ENCODE measurements around the gene SLAMF6. TPM values are rescaled to one million over a fixed set of nuclear protein-coding genes. Genes with fewer than 3 reads are reported as not detected.

SLAMF6 gene
- total and polyA plus RNA-seq, 2 donors (not counting 1 experiment from before 2014, with no cell fraction given), result not detected

DNA sequence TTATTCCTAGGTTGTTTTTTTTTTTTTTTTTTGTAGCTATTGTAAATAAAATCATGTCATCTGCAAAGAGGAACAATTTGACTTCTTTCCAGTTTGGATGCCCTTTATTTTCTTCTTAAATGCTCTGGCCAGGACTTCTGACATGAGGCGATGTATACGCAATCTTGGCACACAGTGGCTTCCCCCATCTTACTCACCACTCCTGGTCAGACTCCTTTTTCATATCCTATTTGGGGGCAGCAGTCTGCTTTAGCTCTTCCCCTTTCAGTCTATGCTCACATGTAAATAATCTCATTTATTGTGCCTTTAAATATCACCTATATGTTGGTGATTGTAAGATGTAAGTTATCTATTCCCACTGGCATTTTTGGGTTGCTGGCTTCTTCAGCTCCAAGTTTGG is 56.1 kb downstream of the SLAMF6 start:
- Histone ChIP-seq H3K79me2 (ENCODE audit: control insufficient read depth, insufficient read depth, low read length) (no peaks in the 10 kb centered on the region), H3K4me1 (ENCODE audit: control insufficient read depth, extremely low read depth, insufficient read depth, low read length) (no peaks in the 10 kb centered on the region), H3K9ac (ENCODE audit: insufficient read depth, low read length) (no peak overlapping the region), H2AFZ (ENCODE audit: low read length) (no peak overlapping the region), H3K27ac (ENCODE audit: insufficient read depth, low read length) (no peak overlapping the region), H3K9me3 (ENCODE audit: control insufficient read depth, insufficient read depth, low read depth, low read length) (no peaks in the 10 kb centered on the region), H4K20me1 (ENCODE audit: control insufficient read depth, extremely low read depth, insufficient read depth, low read length) (no peaks in the 10 kb centered on the region), H3K36me3 (ENCODE audit: control insufficient read depth, insufficient read depth, low read length) (no peaks in the 10 kb centered on the region), H3K4me3 (replicated peaks in 1 of 4; ENCODE audit: control extremely low read depth in 1 of 4, insufficient read depth in 1 of 4, low read depth in 3 of 4, low read length in 4 of 4) (no peak overlapping the region), H3K27me3 (ENCODE audit: control insufficient read depth, insufficient read depth, low read length) (no peaks in the 10 kb centered on the region), H3K4me2 (ENCODE audit: extremely low read depth, insufficient read depth, low read length) (no peak overlapping the region)
- no peak for DNase-seq (ENCODE audit: low read depth in 2 of 2)
- TF ChIP-seq, protein P1, sequence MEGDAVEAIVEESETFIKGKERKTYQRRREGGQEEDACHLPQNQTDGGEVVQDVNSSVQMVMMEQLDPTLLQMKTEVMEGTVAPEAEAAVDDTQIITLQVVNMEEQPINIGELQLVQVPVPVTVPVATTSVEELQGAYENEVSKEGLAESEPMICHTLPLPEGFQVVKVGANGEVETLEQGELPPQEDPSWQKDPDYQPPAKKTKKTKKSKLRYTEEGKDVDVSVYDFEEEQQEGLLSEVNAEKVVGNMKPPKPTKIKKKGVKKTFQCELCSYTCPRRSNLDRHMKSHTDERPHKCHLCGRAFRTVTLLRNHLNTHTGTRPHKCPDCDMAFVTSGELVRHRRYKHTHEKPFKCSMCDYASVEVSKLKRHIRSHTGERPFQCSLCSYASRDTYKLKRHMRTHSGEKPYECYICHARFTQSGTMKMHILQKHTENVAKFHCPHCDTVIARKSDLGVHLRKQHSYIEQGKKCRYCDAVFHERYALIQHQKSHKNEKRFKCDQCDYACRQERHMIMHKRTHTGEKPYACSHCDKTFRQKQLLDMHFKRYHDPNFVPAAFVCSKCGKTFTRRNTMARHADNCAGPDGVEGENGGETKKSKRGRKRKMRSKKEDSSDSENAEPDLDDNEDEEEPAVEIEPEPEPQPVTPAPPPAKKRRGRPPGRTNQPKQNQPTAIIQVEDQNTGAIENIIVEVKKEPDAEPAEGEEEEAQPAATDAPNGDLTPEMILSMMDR (conservative IDR thresholded peaks at IDR 0.05 in 1 of 2, IDR thresholded peaks at IDR 0.05 in 1 of 2; ENCODE audit: low read depth in 1 of 2, low read length in 2 of 2), result no peak
- TF ChIP-seq EZH2 (IDR thresholded peaks at IDR 0.05; ENCODE audit: low read length, missing control alignments), result no peak

DNA sequence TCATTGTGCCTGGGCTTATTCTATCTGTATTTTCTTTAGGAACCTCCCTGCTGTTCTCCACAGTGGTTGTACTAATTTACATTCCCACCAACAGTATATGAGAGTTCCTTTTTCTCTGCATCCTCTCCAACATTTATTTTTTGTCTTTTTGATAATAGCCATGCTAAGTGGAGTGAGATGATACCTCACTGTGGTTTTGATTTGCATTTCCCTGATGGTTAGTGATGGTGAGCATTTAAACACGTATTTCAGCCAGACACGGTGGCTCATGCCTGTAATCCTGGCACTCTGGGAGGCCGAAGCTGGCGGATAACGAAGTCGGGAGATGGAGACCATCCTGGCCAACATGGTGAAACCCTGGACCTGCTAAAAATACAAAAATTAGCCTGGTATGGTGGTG is 57.9 kb downstream of the SLAMF6 start:
- H3K79me2 ChIP-seq (ENCODE audit: control insufficient read depth, insufficient read depth, low read length), result no peaks in the 10 kb centered on the region
- no peak overlapping the region for H3K4me3 ChIP-seq (replicated peaks in 1 of 4; ENCODE audit: control extremely low read depth in 1 of 4, insufficient read depth in 1 of 4, low read depth in 3 of 4, low read length in 4 of 4)
- H3K4me1 ChIP-seq (ENCODE audit: control insufficient read depth, extremely low read depth, insufficient read depth, low read length), result no peaks in the 10 kb centered on the region
- no peaks in the 10 kb centered on the region for H4K20me1 ChIP-seq (ENCODE audit: control insufficient read depth, extremely low read depth, insufficient read depth, low read length)
- no peak overlapping the region for H3K9ac ChIP-seq (ENCODE audit: insufficient read depth, low read length)
- no peaks in the 10 kb centered on the region for H3K27me3 ChIP-seq (ENCODE audit: control insufficient read depth, insufficient read depth, low read length)
- H3K4me2 ChIP-seq (ENCODE audit: extremely low read depth, insufficient read depth, low read length), result no peak overlapping the region
- H3K27ac ChIP-seq (ENCODE audit: insufficient read depth, low read length), result no peak overlapping the region
- no peak overlapping the region for H2AFZ ChIP-seq (ENCODE audit: low read length)
- no peaks in the 10 kb centered on the region for H3K36me3 ChIP-seq (ENCODE audit: control insufficient read depth, insufficient read depth, low read length)
- H3K9me3 ChIP-seq (ENCODE audit: control insufficient read depth, insufficient read depth, low read depth, low read length), result no peaks in the 10 kb centered on the region
- DNase-seq (ENCODE audit: low read depth in 2 of 2), result no peak
- TF ChIP-seq EZH2 (IDR thresholded peaks at IDR 0.05; ENCODE audit: low read length, missing control alignments), result no peak
- TF ChIP-seq, protein P1 (conservative IDR thresholded peaks at IDR 0.05 in 1 of 2, IDR thresholded peaks at IDR 0.05 in 1 of 2; ENCODE audit: low read depth in 1 of 2, low read length in 2 of 2), result no peak

DNA sequence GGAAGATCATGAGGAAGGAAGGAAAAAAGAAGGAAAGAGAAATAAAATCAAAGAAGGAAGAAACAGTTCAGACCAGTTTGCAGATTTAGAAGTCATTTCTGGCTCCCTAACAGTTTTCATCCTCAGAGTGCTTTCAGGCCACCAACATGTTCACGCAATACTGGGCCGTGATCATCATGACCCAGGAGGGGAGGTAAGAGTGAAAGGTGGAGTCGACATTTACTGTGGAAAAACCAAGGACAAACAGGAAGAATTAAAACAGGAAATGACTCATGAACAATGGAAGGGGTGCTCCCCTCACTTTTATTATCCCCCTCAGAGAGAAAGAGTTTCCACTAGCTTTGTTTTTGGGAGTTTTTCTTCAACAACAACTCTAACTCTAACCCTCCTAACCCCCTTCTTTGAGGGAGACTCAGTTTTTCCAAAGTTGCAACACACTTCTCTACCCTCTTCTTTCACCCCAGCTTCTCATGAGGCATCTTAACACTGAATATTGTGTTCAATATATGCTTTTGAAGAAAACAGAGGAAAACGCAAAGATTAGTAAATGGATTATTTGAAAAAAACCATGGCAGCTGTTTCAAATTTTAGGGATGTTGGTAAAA is 62.3 kb downstream of the SLAMF6 start:
- Histone ChIP-seq H3K9ac (ENCODE audit: insufficient read depth, low read length) (no peak overlapping the region), H2AFZ (ENCODE audit: low read length) (no peak overlapping the region), H3K4me2 (ENCODE audit: extremely low read depth, insufficient read depth, low read length) (no peak overlapping the region), H3K27ac (ENCODE audit: insufficient read depth, low read length) (no peak overlapping the region), H4K20me1 (ENCODE audit: control insufficient read depth, extremely low read depth, insufficient read depth, low read length) (no peaks in the 10 kb centered on the region), H3K9me3 (ENCODE audit: control insufficient read depth, insufficient read depth, low read depth, low read length) (no peaks in the 10 kb centered on the region), H3K27me3 (ENCODE audit: control insufficient read depth, insufficient read depth, low read length) (no peaks in the 10 kb centered on the region), H3K79me2 (ENCODE audit: control insufficient read depth, insufficient read depth, low read length) (no peaks in the 10 kb centered on the region), H3K36me3 (ENCODE audit: control insufficient read depth, insufficient read depth, low read length) (no peaks in the 10 kb centered on the region), H3K4me3 (replicated peaks in 1 of 4; ENCODE audit: control extremely low read depth in 1 of 4, insufficient read depth in 1 of 4, low read depth in 3 of 4, low read length in 4 of 4) (no peak overlapping the region), H3K4me1 (ENCODE audit: control insufficient read depth, extremely low read depth, insufficient read depth, low read length) (no peaks in the 10 kb centered on the region)
- no peak for DNase-seq (ENCODE audit: low read depth in 2 of 2)
- TF ChIP-seq, protein P1 (conservative IDR thresholded peaks at IDR 0.05 in 1 of 2, IDR thresholded peaks at IDR 0.05 in 1 of 2; ENCODE audit: low read depth in 1 of 2, low read length in 2 of 2), result no peak
- TF ChIP-seq EZH2 (IDR thresholded peaks at IDR 0.05; ENCODE audit: low read length, missing control alignments), result no peak
